ENCODE results near the gene C20orf144.

GRCh38 chr20:33627577-33628216, 34.4 kb upstream of the C20orf144 start:
- no peak for TF ChIP-seq CTCF (IDR thresholded peaks at IDR 0.05)
- no peak for TF ChIP-seq POLR2AphosphoS5 (IDR thresholded peaks at IDR 0.05)
- no peak for TF ChIP-seq POLR2A (IDR thresholded peaks at IDR 0.05)
- no peak for TF ChIP-seq EP300 (IDR thresholded peaks at IDR 0.05)
